HT-29 (cell line): ENCODE results near the gene RNF167. TPM values are rescaled to one million over a fixed set of nuclear protein-coding genes. Genes with fewer than 3 reads are reported as not detected.

ENCODE experiments used
- DNase-seq: peaks from one replicate; pipeline ENCODE4 v3.0.0-alpha.2; 2015; ENCODE audit warnings: low spot score
- small RNA-seq: library from RNA; depleted of rRNA; stranded (forward); fragments of <200 nt; gene quantifications from one replicate; pipeline ENCODE3, GENCODE V24; 2014
- total RNA-seq: library from RNA; depleted of rRNA; stranded (reverse); fragments of >200 nt; shearing (Covaris generic); gene quantifications from 2 replicates; pipeline ENCODE4 v1.2.3, GENCODE V29; 2014; rRNA removed

Gene RNF167
- total RNA-seq, 1 experiment from 2014 or later, result 62.9 TPM

DNA sequence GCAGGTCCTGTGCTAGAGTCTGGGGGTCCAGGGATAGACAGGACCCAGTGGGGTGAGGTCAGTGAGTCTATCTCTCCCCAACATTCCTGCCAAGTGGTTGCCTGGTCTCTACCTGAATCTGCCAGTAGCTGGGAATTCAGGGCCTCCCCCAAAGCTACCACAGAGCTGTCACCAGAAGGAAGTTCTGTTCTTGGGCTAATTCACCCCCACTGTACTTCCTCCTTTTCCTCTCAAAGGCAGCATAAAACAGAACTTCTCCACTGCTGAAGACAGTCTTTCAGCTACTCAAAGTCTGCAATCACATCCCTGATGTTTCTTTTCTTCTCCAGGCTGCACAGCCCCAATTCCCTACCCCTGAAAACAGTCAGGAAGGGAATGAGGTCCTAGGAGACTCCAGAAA is 38.7 kb downstream of the RNF167 start:
- DNase-seq, result no peak

DNA sequence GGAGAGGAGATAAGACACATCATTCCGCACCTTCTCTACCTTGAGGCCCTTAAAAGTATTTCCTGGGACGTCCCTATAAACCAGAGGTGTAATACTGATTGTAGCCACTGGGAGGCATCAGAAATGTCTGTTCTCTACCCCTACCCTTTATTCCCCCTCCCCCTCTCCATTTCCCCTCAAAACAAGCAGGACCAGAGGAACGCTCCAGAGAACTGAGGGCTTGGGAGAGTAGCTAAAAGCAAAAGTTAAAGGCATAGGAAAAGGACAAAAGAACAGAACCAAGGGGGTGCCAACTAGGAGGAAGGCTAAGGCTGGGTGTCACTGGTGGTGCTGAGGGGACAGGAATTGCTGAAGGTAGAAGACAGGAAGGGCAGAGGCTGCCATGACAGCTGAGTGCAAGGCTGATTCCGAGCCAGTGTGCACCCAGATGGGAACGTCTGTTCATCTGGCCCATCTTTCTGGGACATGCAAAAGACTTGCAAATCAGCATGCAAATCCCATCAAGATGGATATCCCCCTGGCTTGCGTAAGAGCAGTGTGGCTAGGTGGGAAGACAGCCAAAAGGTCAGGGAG is 40.7 kb downstream of the RNF167 start:
- DNase-seq, result peak; percentile 64

DNA sequence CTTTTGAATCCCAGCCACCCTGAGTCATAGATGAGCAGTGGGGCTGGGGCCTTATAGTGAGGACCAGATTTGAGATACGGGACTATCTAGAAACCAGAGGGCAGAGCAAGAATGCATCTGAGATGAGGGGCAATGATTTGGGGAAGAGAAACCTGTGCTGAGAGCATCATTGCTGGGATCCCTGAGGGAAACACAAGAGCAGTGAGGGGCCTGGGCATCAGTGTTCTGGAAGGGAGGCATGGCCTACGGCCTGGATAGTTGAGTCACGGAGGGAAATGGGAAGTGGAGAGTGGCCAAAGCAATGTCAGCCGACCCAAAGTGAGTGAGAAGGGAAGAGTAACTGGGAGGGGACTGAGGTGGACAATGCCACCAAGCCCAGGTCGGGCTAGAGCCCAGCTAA is 42.2 kb downstream of the RNF167 start:
- no peak for DNase-seq

DNA sequence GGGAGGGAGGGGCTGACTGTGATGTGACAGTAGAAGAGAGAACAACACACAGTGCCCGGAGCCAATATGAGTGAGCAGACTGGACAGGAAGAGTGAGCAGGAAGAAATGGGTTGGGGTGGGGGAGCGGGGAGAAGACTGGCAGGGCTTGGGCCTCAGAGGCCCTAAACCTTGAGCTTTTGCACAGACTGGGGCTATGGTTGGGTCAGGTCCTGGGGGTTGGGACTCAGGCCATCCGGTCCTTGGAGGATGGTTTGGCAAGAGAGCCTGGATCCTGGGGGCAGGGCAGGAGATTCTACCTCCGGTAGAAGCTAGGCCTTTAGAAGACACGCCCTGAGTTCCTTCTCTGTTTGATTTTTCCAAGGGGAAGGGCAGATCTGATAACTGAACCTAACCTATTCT is 46.3 kb downstream of the RNF167 start:
- DNase-seq, result peak; percentile 15

DNA sequence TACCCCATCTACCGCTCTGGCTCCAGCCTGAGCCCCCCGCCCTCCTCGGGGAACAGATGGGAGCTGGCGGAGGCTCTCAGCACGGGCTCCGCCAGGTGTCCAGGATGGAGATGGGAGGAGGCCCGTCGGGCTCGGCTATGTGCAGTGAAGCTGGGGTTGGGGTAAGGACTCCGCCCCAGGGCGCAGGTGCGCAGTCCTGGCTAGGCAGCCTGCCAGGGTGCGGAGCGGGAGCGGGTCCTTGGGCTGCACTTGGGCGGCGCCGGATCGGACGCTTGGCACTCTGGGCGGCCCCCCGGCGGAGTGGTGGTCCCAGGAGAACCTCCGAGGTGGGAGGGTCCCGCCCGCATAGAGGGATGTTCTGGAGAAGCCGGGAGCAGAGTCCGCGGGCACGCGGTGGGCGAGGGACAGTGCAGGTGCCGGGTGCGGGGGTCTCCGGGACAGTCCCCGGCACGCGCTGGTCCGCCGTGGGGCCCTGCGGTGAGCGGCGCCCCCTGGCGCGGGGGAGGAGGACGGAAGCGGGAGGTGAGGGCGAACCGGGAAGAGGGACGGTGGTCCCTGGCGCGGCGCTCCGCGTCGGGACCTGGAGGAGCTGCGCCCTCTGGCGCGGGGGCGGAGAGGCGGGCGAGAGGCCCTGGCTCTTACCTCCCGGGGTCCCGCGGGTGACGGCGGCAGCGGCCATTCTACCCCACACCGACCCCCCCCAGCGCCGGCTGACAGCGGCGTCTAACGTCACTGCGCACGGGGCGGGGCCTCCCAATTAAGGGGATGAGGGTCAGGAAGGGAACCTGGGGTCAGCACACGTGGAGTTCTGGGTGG is 47.1 kb downstream of the RNF167 start, which contains the start of gene CAMTA2:
Gene CAMTA2 (minus strand): TSS at position 725 of the 816 bp plus-strand sequence. CDS start 1,453 bp downstream, outside the sequence.
- DNase-seq, result peak; percentile 62

DNA sequence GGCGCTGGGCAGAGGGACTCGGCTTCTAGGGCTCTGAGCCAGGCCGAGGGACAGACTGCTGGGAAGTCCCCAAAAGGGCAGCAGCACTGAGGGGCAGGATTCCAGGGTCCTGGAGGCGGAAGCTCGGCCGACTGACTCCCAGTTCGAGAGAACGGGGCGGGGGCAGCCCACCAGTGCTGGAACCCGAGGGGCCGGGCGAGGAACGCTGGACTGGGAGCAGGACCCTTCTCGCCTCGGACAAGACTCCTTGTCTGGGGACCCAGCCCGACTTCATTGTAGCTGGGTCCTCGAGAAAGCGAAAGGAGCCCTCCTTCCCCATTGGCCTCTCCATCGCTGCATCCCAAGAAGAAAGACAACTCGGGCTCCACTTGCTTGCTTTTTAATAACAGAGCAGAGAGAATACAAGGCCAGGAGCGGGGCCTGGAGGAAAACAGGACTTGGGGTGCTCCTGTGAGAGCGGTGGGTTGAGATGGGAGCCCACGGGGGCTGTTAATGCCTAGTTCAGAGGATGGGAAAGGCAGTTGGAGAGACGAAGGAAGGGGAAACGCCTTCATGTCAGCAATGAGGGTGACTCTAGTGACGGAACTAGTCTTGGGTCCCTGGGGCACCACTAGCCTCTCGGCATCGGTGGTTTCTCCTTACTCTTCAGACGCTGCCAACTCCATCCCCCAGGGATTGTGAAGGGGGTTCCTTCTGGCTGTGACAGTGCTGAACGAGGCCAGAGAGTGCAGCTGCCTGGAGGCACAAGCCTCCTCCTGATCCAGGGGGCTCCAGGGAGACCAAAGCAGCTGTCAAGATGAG is 47.9 kb downstream of the RNF167 start:
- DNase-seq, result no peak

DNA sequence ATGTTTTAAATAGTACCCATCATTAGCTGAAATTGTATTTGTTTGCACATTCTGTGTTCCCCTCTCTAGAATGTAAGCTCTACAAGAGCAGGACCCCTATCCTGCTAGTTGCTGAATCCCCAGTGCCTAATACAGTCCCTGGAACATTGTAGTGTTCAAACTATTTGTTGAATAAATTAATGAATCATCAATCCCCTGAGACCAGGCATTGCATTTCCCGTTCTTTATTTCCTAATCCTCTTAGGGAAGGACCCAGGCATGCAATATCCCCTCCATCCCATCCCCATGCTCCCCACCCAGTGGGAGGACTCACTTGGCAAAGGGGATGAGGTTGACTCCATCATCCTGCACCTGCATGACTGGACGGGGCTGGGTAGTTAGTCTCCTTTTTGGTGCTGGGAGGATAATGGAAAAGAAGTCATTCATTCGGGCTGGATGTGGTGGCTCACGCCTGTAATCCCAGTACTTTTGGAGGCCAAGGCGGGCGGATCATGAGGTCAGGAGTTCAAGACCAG is 54.1 kb downstream of the RNF167 start:
- DNase-seq, result no peak

Small RNAs within 50 kb of the gene (small RNA-seq; reads per million reads assigned to genes)
- gene MIR6864 (not detected), gene MIR6865 (not detected)

Other genes starting within 250 kb of the RNF167 start
- 23.7 and 29.3 TPM in 2 replicates for gene PELP1, start 236.1 kb upstream of the RNF167 start, total RNA-seq
- 30.4 and 32.3 TPM in 2 replicates for gene ARRB2, start 229.6 kb upstream of the RNF167 start, total RNA-seq
- 27.8 and 35.0 TPM in 2 replicates for gene MED11, start 208.8 kb upstream of the RNF167 start, total RNA-seq
- 0.18 and 0.86 TPM in 2 replicates for gene ZMYND15, start 200.4 kb upstream of the RNF167 start, total RNA-seq
- gene CXCL16, start 200.3 kb upstream of the RNF167 start, total RNA-seq, result 11.5 and 12.7 TPM in 2 replicates
- 0.44 and 0.61 TPM in 2 replicates for gene TM4SF5, start 168.4 kb upstream of the RNF167 start, total RNA-seq
- 0.58 TPM in 1 of 2 replicates, not detected in the other for gene VMO1, start 153.9 kb upstream of the RNF167 start, total RNA-seq
- gene GLTPD2, start 151.3 kb upstream of the RNF167 start, total RNA-seq, result not detected in 2 replicates
- 242 and 261 TPM in 2 replicates for gene PSMB6, start 144.1 kb upstream of the RNF167 start, total RNA-seq
- 6.9 and 10.9 TPM in 2 replicates for gene PLD2, start 133.1 kb upstream of the RNF167 start, total RNA-seq
- 61.7 and 76.1 TPM in 2 replicates for gene MINK1, start 106.9 kb upstream of the RNF167 start, total RNA-seq
- gene C17orf107, start 40.7 kb upstream of the RNF167 start, total RNA-seq, result 0.97 and 1.4 TPM in 2 replicates
- not detected in 2 replicates for gene CHRNE, start 37.2 kb upstream of the RNF167 start, total RNA-seq
- not detected in 2 replicates for gene GP1BA, start 8.0 kb upstream of the RNF167 start, total RNA-seq
- 58.8 and 83.6 TPM in 2 replicates for gene SLC25A11, start 222 bp upstream of the RNF167 start, total RNA-seq
- gene PFN1, start 8.3 kb downstream of the RNF167 start, total RNA-seq, result 2,317 and 2,656 TPM in 2 replicates
- 2.8 and 4.7 TPM in 2 replicates for gene ENO3, start 10.9 kb downstream of the RNF167 start, total RNA-seq
- gene SPAG7, start 27.5 kb downstream of the RNF167 start, total RNA-seq, result 20.0 and 25.7 TPM in 2 replicates
- gene CAMTA2, start 47.4 kb downstream of the RNF167 start, total RNA-seq, result 3.2 and 7.3 TPM in 2 replicates
- gene INCA1, start 57.3 kb downstream of the RNF167 start, total RNA-seq, result 0.13 and 0.81 TPM in 2 replicates
- gene KIF1C, start 57.7 kb downstream of the RNF167 start, total RNA-seq, result 75.3 and 83.6 TPM in 2 replicates
- not detected in 2 replicates for gene SLC52A1, start 95.2 kb downstream of the RNF167 start, total RNA-seq
- gene ZFP3, start 138.2 kb downstream of the RNF167 start, total RNA-seq, result under 0.01 TPM in 1 of 2 replicates, not detected in the other
- gene ZNF232, start 171.6 kb downstream of the RNF167 start, total RNA-seq, result 9.4 and 9.6 TPM in 2 replicates
- gene USP6, start 175.8 kb downstream of the RNF167 start, total RNA-seq, result not detected in 2 replicates